SK-N-SH (cell line): ENCODE data around the gene RRBP1.

Experiments used
- JUND ChIP-seq: IDR thresholded peaks from 2 replicates; pipeline ENCODE4 v1.4.0; 2012
- SIN3A ChIP-seq: IDR thresholded peaks from 2 replicates; pipeline ENCODE4 v1.6.1; 2012; ENCODE audit warnings: low read depth, mild to moderate bottlenecking, low read length, moderate library complexity, borderline replicate concordance
- TF ChIP-seq, protein P1 (sequence below): fragments of 200-600 bp; sonication (generic); IDR thresholded peaks from 2 replicates; pipeline ENCODE4 v1.6.1; 2017; ENCODE audit warnings: antibody characterized with exemption, mild to moderate bottlenecking, moderate library complexity

DNA sequence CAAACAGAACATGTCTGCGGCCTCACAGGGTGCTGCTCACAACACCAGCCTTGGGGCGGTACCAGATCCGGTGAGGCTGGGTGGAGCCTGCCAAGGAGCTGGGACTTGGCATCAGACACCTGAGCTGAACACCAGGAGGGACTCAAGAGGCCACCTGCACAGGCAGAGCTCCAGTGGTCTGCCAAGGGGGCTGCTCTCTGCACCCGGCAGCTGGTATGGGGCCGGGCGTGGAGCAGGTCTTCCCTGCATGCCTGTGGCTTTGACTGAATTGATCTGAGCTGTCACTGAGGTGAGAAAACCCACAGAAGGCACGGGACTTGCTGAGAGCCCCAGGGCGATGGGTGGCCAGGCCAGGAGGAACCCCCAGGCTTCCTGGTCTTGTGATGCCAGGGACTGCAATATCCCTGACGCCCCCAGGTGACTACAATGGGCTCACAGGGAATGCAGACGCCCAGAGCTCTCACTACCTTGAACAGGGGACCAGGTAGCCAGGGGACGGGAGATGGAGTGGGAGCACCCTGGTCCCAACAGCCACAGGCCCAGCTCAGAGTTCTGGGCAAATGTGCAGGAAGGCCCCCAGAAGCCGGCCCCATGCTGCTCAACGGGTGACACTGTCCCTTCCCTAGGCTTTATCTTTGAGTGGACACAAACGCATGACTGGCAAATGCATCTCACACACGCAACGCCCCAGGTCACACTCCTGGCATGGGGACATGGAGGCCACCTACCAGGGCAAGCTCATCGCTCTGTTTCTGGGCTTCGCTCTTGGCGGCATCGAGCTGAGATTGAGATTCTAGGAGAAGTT is 64.0 kb downstream of the RRBP1 start:
- no peak for TF ChIP-seq JUND
- TF ChIP-seq, protein P1, sequence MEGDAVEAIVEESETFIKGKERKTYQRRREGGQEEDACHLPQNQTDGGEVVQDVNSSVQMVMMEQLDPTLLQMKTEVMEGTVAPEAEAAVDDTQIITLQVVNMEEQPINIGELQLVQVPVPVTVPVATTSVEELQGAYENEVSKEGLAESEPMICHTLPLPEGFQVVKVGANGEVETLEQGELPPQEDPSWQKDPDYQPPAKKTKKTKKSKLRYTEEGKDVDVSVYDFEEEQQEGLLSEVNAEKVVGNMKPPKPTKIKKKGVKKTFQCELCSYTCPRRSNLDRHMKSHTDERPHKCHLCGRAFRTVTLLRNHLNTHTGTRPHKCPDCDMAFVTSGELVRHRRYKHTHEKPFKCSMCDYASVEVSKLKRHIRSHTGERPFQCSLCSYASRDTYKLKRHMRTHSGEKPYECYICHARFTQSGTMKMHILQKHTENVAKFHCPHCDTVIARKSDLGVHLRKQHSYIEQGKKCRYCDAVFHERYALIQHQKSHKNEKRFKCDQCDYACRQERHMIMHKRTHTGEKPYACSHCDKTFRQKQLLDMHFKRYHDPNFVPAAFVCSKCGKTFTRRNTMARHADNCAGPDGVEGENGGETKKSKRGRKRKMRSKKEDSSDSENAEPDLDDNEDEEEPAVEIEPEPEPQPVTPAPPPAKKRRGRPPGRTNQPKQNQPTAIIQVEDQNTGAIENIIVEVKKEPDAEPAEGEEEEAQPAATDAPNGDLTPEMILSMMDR, result no peak; the same call in 1 of the 2 replicates
- no peak for TF ChIP-seq SIN3A
